HTERT RPE-1 (cell line): Measurements from ENCODE around the gene GLDN.

ENCODE experiments used
- in situ Hi-C: fragments of 300-500 bp; cut with MboI; formaldehyde crosslinking; loops from 4 replicates; pipeline ENCODE4 v1.14.3; 2020; ENCODE audit warnings: low sequenced_read_pairs

The GLDN gene

DNA sequence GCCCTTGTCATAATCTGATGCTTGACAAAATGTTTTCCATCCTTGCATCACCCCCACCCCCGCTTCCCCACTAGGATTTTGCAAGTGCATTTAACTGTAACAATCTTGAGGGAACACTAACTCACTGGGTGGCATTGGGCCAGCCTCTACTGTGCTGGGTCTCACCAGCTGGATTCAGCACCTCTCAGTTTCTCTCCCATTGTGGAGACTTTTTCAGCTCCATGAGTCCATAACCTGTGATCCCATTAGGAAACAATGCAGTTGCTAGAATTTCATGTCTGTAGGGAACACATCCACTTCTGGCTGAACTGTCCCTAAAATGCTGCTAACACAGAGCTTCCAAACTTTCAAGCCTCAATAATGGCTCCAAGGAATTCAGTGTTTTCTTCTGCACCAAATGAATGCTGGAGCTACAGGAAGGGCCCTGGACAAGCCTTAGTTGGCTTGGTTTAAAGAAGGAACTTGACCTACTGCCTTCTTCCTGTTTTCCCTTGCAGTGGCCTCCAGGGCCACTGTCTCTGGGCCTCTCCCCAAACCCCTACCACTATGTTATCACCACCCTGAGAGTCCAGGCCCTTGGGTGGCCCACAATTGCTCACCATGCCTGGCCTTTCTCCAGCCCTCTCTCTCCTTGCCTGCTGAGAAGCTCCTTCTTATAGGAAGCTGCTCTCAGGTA lies 18.7 kb upstream of the GLDN start:
- in situ Hi-C loops: no loop called here

DNA sequence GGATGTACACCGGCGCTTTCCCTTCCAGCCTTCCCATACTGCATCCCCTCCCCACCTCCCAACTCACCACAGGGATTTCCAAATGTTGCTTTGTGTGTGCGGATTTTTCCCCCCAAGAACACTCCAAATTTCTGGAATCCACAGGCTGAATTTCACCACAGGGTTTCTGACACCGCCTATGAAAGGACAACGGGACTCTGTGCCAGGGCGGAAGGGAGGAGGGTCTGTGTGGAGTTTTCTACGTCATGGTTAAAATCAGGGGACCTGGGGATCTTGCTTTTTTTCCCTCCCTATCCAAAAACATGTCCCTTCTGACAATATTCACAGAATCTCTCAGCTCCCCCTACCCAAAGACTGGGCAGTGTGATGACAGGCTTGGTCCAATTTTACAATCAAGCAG lies 17.7 kb upstream of the GLDN start:
- in situ Hi-C loops: no loop called here

DNA sequence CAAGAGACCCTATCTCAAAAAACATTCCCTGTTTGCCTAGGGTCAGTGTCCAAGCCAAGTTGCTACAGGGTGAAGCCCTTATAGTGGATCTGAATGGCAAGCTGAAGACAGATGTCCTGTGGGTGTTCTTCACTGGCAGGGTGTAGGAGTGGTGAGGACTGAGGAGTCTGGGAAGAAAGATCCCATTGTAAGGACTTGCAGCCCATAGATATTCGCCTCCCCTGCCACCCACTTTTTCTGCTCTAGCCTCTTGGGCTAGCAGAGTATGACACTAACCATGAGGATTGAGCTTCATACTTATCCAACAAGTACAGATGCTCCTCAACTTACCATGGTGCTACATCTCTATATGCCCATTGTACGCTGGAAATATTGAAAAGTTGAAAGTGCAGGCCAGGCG lies 16.3 kb upstream of the GLDN start:
- in situ Hi-C loops: no loop called here

DNA sequence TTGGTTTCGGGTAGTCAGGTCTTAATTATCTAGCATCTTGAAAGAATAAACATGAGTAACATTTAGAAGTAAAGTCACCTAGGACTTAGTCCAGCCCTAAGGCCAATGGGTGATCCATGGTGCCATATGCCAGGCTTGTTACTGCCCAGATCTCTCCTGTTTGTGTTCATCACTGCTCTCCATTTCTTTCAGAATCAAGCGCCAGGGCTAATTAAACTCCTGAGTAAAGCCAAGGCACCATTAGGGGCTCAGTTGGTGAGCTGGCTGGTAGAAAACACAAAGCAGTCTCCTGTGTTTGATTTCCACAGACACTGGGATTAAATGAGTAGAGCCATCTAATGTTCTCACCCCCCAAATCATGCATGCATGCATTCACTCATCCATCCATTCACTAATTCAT lies 14.4 kb upstream of the GLDN start:
- in situ Hi-C loops: no loop called here

DNA sequence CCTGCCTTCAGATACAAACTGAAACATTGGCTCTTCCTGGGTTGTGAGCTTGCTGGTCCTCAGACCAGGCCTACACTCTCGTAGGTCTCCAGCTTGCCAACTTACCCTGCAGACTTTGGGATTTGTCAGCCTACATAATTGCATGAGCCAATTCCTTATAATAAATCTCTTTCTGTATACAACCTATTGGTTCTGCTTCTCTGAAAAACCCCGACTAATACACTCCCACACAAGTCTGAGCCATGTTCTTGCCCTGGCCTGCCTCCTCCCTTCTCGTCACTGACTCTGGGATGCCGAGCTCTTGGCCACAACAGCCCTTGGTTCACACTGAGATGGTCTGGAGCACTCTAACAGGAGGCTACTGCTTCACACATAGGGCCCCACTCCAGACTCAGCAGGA lies 12.5 kb upstream of the GLDN start:
- in situ Hi-C loops: no loop called here

DNA sequence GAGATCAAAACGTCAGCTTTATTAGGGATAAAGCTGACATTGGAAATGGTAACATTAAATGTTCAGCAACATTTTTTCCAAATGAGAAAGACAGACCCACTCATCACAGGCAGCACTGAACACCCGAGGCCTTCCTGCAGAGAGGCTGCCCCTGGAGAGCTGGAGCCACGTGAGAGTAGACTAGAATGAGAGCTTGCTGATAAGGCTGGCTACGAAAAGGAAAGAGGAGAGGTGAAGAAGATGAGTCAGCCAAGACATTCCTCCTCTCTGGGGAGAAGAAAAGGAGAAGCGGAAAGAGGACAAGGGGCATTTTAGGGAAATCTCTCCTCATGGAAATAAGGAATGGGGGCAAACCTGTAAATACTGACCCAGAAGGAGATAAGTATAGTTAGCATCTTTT lies 10.3 kb upstream of the GLDN start:
- in situ Hi-C loops: no loop called here

DNA sequence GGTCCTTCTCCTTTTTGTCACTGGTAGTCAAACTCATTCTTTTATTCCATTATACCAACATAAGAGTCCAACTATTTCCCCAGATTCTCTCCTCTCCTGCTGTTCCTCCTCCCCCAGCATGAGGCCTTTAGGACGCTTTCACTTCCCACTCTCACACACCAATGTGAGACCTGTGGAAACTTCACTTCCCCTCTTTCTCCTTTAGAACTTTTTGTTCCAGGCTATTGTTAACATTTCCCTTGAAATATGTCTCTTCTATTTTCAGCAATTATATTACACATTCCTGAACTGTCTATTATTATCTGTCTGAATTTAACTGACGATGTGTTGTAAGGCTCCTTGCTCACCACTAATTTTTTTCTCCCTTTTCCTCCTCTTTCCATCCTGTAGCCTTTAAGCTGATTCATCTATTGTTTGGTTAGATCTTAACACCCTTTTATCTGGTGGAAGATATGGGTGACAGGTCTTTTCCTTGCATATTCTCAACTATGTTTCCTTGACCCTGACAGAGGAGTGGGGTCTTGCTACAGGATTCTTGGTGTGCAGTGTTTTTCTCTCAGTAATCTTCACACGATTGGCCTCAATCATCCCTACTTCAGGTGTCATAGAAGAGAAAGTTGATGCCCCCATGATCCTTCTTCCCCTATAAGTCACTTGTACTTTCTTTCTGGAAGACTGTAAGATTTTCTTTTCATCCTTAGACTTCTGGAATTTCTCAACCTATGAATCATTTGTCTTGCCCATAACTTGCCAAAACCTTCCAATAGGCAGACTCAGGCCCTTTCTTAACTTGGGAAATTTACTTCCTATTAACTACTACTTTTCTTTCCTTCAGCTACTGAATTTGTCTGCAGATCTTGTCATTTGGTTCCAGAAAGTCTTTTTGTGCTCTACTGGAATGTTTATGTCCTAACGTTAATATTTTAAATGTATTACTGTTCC lies 9.0 kb upstream of the GLDN start:
- in situ Hi-C loops: no loop called here

DNA sequence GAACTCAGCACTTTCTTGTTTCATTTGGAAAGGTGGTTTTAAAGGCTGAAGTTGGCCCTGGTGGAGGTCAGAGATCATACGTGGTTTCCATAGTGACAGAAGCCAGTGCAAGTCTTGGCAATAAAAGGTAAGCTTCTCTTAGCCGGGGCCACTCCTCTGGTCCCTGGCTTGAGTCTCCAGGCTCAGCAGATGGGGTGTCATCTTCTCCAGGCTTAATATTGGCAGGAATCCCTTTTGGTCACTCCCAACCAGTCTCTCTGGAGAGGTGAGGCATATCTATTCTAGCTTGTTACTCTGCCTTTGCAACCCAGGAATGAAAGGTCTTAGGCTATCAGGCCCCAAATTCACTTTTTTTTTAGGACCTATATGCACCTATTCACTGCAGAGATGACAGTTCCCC lies 7.9 kb upstream of the GLDN start:
- in situ Hi-C loops: no loop called here

DNA sequence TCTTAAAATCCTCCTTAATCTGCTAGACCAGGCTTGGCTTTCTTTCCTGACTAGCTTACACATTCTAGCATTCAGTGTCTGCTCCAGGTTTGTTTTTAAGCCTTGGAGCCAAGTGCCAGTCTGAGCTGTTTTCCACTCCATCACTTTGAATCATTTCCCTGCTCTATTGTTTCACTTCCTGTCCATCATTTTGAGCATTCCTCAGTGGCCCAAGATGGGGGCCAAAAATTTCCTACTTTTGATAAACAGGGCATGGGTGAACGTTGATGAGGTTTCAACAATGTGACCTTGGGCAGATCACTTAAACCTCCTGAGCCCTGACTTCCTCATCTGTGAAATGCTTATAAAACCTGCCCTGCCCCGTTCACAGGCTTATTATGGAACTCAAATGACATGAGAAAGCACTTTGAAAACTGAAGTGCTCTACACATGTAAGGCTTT lies 7.4 kb upstream of the GLDN start:
- in situ Hi-C loops: no loop called here

DNA sequence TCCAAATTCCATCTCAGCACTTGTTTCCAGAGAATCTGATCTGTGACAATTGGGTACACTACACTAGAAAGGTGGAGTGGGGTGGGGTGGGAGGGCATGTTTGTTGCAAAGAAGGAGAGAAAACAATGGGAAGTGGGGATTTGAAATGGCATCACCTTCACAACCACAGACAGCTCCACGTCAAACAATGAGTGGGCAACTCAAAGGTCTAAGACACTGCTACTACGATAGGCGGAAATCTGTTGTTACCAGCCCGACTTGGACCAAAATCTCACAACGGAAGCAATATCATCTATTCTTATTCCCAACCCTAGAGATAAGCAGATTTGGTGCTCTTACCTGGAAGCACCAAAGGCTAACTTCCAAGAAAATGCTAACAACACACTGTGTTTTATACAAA lies 6.4 kb upstream of the GLDN start:
- in situ Hi-C loops: no loop called here

DNA sequence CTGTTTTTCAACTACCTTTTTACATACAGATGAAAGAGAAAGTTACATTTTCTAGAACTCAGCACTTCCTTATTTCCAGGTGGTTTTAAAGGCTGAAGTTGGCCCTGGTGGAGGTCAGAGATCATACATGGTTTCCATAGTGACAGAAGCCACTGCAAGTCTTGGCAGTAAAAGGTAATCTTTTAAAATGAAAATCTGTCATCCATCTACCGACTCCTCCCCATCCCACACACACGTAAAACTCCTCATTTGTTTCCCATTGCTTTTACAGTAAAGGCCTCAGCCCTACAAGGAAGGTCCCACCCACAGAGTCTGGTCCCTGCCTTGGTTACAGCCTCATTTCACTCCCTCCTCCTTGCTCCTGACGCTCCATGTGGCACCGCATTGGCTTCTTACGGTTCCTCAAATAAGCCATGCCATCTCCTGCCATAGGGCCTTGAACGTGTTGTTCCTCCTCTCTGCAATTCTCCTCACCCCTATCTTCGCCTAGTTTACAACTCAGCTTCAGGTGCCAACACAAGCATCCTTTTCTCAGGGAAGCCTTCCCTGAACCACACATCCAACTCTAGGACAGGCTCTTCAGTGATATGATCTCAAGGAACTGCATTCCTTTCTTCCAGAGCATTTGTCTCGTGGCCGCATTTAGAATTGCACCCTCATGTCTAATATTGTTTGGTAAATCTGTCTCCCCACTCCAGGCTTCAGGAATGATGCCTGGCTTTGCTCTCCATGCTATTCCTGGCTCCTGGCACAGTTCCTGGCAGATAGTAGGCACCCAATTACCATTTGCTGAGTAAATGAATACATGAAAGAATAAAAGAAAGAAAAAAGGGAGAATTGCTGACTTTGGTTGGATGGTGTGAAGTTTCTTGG lies 5.7 kb upstream of the GLDN start:
- in situ Hi-C loops: no loop called here

DNA sequence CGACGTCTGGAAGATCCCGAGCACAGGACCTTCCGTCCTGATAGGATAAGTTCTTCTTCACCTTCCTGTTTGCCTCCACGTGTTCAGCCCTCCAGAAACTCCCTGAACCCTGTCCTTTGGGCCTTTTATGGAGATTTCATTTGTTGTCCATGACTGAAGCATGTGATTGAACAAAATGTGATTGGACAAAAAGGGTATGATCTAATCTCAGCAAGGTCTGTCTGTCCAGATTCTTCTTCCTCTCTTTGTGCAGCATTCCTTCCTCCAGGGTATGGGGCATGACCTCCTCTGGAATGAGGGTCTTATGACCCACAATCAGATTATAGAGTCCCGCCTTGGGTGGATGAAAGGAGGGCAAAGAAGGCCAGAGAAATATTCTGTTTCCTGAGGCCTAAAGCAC lies 3.0 kb upstream of the GLDN start, which contains the start of gene CYP19A1:
Gene CYP19A1 (minus strand): TSS at position 101 of the 400 bp plus-strand sequence. CDS start 95,684 bp downstream, outside the sequence.
- in situ Hi-C loops: no loop called here

DNA sequence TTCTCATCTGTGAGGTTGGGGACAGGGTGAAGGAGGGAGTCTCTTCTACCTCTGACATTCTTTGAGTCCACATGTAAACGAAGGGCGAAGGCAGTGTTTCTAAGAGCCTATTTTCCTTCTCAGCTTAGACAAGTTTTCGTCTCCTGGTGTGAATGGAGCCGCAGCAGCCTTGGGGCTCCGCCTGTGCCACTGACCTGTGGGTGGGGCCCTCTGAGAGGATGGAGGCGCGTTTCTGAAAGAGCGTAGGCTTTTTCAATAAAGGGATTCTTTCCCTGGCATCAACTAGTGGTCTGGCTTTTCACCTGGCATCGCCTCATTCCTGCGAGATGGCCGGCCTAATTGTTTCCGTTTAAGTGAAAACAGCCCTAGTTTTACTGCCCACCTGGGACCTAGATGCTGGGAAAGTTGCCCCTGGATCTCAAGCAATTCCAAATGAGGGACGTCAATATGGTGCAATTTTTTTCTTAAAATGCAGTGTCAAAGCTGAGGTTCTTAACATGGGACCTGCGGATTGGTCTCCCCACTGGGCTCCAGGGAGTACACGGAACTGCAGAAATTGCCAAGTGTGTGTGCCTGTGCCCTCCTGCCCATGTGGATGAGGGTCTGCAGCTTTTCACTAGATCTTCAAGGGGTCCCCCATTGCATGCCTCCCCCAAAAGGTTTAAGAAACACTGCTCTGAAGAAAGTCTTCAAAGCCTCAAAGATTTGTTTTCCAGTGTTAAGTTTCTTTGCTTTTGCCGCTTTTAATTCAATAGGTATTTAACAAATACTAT lies 958 bp downstream of the GLDN start:
- in situ Hi-C loops: no loop called here

DNA sequence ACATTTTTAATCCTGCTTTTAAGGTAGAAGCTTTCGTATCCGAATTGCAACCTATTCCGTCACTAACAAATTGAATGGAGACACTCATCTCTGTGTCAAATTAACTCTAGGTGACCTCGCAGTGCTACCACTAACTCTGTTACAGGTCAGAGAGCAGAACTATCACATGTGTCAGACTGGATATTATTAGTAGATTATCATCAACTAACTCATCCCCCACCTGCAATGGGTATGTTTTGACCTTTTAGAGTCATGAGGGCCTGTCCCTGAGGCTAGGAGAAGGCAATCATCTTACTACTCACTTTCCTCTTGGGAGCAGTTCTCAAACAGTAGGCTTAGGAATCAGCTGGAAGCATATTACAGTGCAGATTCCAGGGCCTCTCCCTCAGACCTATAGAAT lies 2.0 kb downstream of the GLDN start:
- in situ Hi-C loops: no loop called here

DNA sequence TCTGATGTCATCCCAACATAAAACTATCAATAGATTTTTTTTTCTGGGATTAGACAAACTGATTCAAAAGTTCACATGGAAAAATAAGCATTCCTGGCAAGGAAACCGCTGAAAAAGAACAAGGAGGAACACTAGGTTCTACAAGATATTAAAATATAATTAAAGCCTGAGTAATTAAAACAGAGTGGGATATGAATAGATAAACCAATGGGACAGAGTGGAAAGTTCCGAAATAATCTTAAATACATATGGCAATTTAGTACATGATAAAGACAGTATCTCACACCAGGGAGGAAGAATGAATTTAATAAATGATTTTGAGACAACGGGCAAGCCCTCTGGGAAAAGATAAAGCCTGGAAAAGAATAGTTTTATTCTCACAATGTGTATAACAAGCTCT lies 4.7 kb downstream of the GLDN start:
- in situ Hi-C loops: no loop called here

DNA sequence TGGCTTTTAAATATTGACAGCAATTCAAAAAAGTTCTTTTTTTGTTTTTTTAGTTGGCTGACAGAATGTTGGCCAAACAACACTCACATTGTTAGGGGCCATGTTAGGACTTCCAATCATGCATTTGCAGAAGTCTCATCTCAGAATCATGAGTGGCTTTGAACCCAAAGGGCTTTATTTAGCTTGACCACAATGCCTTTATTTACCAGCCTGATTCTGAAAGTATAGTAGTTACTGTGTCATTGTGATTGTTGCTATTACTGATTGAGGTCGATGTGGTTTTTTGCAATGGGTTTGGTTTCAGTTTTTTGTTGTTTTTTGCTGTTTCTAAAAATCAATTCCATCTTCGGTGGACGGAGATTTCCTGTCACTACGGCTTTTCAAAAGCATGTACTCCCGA lies 7.2 kb downstream of the GLDN start:
- in situ Hi-C loops: no loop called here

DNA sequence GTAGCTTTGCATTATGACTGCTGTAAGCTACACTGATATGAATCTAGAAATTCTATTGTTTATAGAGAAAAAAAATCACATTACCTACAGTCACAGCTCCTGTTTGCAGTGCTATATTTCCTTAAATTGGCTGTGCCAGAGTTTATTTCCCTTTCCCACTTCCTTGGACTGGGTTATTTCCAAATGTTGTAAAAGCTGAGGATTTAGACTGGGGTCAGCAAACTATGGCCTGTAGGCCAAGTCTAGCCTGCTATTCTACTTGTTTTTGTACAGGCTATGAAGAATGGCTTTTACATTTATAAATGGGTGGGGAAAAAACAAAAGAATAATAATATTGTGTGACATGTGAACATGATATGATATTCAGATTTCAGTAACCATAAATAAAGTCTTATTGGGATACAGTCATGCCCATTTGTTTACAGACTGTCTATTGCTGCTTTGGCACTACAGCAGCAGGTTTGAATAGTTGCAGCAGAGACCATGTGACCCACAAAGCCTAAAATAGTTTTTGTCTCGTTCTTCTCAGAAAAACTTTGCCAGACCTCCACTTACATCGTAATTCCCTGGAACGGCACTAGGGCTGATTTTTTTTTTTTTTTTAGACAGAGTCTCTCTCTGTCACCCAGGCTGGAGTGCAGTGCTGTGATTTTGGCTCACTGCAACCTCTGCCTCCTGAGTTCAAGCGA lies 7.8 kb downstream of the GLDN start:
- in situ Hi-C loops: no loop called here

DNA sequence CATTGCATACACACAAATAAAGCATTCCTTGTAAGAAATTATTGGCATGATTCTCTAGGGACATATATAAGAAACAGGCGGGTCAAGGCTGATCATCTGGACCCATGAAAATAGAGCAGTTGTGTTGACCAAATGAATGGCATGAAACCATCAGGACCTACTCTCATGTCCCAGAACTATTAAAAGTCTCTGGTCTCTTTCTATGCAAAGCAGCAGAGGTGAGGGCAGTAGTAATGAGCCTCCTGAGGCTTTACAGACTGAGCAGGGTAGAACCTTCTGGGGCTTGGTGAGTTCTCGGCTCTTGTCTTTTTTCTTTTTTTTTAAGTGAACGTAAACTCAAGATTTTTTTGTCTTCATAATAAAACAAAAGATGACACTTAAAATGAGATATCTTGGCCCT lies 9.3 kb downstream of the GLDN start:
- in situ Hi-C loops: no loop called here

DNA sequence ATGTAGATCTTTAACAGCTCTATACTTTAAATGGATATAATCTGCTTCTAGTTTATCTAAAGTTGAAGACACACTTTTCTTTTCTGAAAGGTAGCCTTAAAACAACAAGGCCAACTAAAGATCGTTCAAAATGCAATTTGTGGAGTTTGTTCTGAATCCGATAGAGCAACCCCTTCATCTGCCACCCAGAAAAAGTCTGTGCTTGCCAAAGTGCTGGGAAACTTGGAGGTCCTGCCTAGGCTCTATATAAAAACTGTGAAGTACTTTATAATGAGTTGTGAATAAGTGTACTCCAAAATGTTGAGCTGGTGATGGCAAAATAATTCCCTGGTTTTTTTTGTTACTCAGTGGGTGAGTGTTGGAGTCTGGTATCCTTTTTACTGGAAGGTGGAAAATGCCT lies 12.5 kb downstream of the GLDN start:
- in situ Hi-C loops: no loop called here

DNA sequence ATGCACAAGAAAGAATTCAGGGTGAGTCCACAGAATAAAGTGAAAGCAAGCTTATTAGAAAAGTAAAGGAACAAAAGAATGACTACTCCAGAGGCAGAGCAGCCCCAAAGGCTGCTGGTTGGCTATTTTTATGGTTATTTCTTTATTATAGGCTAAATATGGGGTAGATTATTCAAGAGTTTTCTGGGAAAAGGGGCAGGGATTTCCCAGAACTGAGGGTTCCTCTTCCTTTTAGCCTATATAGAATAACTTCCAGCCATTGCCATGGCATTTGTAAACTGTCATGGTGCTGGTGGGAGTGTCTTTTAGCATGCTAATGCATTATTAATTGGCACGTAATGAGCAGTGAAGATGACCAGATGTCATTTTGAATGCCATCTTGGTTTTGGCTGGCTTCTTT lies 13.6 kb downstream of the GLDN start:
- in situ Hi-C loops: no loop called here
